Renal cortical epithelial cell (primary cell): ENCODE data around the gene KYAT1. TPM values are rescaled to one million over a fixed set of nuclear protein-coding genes. Genes with fewer than 3 reads are reported as not detected.
A peak's percentile ranks its signal among the peaks of the same experiment; 100 is the strongest.

Experiments used
- DNase-seq: peaks from one replicate; pipeline ENCODE4 v3.0.0-alpha.2; 2011; ENCODE audit warnings: low read depth
- total RNA-seq: library from RNA; depleted of rRNA; stranded (reverse); fragments of >200 nt; gene quantifications from 2 replicates; pipeline ENCODE4 v1.2.3, GENCODE V29; 2014

The KYAT1 gene
- total RNA-seq, 1 donor from 2014 or later = 10.5 TPM

- no peak for DNase-seq
Measured at GRCh38 chr9:128908372-128908771, 26.6 kb upstream of the KYAT1 start.

DNA sequence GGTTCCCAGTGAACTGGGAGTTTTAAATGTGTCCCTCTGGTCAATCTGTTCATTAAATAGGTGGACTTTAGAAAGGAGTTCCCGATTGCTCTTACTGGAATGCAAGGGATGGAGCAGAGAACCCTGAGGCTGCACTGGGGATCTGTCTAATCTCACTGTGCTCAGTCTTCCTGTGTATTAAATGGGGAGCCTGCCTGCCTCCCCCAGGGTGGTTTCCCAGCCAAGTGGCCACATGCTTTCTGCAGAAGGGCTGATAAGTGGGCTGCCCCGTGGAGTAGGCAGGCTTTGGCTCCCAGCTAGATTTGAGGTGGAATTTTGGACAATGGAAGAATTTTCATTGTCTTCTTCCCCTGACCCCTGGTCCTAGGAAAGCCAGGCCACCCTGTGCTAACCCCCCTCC is 25.0 kb upstream of the KYAT1 start:
- no peak for DNase-seq

- DNase-seq = no peak
Measured at GRCh38 chr9:128905964-128906363, 24.2 kb upstream of the KYAT1 start.

DNA sequence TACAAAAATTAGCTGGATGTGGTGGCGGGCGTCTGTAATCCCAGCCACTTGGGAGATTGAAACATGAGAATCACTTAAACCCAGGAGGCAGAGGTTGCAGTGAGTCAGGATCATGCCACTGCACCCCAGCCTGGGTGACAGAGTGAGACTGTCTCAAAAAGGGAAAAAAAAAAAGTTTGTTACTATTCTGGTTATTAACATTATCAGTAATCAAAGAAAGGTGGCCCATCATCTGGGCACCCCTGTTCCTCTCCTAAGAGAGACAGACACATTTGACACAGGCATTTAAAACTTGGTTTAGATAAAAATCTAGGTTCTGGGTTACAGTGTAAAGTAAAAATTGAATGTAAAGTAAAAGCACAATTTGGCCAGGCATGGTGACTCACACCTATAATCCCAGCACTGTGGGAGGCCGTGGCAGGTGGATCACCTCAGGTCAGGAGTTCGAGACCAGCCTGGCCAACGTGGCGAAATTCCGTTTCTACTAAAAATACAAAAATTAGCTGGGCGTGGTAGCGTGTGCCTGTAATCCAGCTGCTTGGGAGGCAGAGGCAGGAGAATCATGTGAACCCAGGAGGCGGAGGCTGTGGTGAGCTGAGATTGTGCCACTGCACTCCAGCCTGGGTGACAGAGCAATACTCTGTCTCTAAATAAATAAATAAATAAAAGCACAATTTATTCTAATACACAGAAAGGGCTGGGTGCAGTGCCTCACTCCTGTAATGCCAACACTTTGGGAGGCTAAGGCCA is 22.3 kb upstream of the KYAT1 start:
- DNase-seq = no peak

GRCh38 chr9:128903079-128903461 is 21.3 kb upstream of the KYAT1 start:
- DNase-seq = no peak

DNA sequence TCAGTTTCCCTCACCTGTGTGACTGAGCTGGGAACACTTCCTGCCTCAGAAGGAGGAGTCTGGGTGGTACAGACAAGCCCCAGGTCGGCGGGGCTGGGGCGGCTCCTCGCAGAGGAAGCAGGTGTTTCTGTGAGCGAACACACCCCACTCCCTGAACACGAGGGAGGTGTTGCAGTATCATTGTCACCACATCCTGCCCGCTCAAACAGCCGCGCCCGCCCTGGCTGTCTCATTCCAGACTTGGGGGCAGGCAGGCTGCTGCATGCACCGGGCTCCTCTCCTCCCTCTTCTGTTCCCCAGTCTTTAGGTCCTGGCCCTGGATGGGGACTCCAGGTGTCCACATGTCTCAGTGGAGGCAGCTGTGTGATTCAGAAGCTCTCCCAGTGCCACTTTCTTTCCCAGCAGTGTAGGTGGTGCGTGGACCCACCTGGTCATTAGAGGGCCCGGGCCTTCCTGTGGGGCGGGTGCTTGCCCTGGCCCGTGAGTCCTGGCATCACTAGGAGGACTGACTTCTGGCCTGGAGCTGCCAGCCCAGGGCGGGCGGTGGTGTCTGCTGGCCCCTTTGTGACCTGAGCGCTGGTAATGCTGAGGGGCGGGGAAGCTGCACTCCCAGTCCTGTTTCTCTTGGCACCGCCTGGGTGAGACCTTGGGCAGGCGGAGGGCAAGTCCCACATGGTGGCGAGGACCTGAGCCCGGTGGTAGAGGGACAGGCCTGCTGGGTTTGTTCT is 20.8 kb upstream of the KYAT1 start:
- DNase-seq = no peak

- no peak for DNase-seq
Measured at GRCh38 chr9:128901822-128902221, 20.1 kb upstream of the KYAT1 start.

- DNase-seq = no peak
Measured at GRCh38 chr9:128901379-128901778, 19.6 kb upstream of the KYAT1 start.

DNA sequence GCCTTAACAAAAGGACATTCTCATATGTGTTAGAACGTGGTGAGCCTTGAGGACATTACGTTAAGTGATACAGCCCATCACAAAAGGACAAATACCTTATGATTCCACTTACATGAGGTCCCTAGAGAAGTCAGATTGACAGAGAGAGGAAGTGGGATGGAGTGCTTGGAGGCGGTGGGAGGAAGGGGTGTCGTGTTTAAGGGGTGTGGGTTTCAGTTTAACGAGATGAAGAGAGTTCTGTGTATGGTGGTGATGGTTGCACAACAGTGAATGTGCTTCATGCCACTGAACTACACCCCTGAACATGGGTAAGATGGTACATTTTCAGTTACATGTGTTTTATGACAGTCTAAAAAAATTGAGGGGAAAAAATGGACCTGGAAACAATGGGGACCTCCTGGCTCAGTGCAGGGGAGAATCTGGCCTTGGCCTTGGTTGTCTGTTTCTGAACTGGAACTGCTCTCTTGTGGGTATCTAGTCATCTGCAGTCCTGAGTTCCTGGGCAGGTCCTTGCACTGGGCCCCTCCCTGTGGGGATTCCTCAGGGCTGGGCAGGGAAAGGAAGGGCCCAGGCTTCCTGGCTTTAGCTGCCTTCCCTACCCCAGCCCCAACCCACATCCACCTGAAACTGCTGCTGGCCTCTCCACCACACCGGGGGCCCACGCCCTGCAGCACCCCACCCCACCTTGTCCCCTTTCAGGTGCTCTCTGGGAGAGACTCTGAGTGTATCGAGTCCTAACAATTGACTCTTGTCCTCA is 18.0 kb upstream of the KYAT1 start:
- DNase-seq = no peak

- DNase-seq = no peak
Measured at GRCh38 chr9:128898845-128899565, 17.3 kb upstream of the KYAT1 start.

DNA sequence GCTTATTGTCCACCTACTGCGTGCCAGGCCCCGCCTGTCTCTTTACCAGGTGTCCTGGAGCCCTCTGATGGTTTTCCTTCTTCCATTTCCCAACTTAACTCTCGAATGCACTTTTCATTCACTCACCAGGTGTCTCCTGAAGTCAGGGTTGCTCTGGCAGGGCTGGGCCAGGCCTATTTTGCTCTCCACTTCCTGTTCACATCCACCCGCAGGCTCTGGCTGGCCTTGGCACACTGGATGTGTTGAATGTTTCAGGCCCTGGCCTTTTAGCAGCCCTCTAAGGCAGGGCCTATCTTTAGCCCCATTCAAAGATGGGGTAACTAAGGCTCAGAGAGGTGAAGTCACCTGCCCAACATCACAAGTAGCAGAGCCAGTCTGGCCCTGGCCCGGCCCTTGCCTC is 16.6 kb upstream of the KYAT1 start:
- DNase-seq = no peak

DNA sequence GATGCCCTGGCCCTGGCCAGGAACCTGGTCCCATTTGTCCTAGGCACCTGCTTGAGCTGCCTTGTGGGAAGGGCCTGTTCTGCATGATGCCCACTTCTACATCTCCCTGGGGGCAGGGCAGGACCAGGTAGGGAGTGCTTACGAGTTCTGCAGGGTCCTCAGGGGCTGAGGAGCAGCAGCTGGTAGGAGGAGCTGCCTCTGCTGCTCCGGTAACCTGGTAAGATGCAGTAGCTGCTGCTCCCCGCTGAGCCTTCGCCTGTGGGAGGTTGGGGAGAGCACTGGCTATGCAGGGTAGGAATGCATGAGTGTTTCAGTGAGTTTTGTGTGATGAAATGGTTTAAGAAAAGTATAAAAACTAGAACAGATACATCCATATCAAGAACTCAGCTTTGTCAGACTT is 13.8 kb upstream of the KYAT1 start:
- no peak for DNase-seq

- no peak for DNase-seq
Measured at GRCh38 chr9:128894764-128895163, 13.0 kb upstream of the KYAT1 start.

GRCh38 chr9:128893354-128893753 is 11.6 kb upstream of the KYAT1 start:
- DNase-seq = no peak

- DNase-seq = peak; percentile 70
Measured at GRCh38 chr9:128892221-128892921, 10.6 kb upstream of the KYAT1 start.

GRCh38 chr9:128891321-128892220 is 9.8 kb upstream of the KYAT1 start:
- no peak for DNase-seq

DNA sequence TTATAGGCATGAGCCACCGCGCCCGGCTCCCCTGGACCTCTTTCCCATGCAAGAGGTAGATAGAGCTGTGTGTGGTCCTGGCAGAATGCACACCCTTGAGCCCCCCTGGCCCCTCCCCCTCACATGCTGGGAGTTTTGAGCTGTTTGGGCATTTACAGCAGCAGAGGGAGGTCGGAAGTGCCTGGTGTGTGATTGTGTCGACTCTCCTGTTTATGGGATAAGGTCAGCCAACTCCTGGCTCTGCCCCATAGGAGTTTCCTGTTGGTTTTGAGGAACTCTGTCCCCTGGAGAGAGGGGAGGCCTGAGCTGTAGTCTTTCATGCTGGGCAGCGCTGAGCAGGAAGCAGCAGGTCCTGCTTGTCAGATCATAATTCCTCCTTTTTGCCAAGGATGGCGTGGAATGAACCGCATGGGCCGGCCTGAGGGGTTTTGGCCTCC is 6.2 kb upstream of the KYAT1 start:
- DNase-seq = no peak

DNA sequence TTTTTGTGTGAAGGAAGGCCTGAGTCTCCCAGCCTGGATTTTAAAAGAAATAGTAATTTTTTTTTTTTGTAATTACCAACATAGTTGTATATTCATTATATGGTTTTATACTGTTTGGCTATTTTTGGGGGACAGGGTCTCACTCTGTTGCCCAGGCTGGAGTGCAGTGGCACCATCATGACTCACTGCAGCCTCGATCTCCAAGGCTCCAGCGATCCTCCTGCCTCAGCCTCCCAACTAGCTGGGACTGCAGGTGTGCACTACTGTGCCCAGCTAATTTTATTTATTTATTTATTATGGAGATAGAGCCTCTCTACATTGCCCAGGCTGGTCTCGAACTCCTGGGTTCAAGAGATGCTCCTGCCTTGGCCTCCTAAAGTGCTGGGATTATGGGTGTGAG is 5.3 kb upstream of the KYAT1 start:
- DNase-seq = no peak

DNA sequence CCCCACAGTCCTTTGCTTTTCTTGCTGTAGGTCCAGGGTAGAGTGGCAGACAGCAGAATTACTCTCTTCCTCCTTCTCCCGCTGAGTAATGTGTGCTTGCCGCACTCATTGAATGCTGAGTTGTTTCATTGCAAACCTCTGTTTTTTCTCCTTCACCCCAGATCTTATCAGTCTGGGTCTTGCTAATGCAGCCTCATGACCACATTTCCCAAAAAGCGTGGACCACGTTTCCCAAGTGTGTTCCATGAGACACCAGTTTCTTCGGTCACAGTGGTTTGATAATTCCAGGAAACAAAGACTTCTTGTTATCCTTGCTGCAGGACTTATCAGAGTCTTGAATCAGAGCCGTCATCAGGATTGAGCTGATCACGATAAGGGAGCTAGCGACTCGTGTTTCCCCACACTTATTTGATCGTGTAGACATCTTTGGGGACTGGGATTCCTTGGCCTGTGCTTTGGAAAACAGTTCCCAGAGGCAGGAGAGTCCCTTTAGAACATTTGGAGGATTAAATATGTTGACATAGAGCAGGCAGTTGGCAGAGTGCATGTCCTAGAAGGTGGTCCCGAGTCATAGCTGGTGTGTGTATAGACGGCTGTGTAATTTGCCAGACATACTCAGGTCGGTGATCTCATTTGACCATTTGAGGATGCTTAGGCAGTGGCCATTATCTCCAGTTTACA is 4.6 kb upstream of the KYAT1 start:
- DNase-seq = no peak

GRCh38 chr9:128885798-128886197 is 4.0 kb upstream of the KYAT1 start:
- no peak for DNase-seq
